Measurements from ENCODE around the gene IFNG-AS1.

Gene IFNG-AS1

DNA sequence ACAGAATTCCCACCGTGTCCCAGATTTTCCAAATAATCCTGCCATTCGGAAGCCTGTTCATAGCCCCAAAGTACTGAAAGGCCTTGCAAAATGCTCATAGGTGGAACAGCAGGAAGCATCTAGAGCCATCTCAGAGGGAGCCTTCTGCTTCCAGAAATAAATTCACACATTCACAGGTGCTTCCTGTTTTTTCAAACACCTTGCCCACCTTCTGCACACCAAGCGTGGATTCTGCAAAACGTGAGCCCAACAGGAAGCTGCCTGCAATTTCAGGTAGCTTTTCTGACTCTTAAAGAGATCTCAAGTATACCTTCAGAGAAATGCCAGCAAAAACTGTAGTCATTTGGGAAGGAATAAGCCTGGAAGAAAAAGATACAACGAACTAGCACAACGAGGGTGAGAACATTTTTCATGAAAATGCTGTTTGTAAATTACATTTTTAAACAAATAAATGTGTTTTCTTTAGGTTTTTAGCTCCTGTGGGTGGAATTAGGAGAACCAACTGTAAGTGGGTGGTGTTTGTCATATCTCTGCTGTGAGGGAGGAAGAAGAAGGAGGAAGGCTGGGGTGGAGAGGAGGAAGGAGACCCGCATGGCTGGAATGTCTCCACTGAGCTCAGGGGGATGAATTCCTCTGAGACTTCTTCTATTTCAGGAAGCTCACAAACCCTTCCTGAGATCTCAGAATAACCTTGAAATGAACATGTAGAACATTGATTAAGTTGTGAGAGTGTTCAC is at the start of gene IFNG-AS1:
TSS of gene IFNG-AS1 (plus strand) at position 264 of the 737 bp plus-strand sequence.
- DNase-seq, result no peak

DNA sequence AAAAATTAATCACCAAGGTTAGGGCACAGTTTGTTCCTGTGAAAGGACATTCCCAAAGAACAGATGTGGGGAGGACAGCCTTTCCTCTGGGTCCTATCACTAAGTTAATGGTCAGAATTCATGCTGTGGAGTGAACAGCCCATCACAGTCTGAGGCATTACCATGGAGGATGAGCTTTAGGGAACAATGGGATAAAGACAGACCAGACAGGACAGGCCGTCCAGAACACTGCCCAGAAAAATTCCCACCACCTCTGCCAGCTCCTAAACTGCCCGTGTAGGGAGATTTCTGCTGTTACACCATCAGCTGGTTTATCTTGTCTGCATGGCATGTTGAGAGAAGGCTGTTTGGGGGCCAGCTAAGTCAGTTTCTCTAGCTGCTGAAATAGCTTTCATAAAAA is 49.6 kb upstream of the IFNG-AS1 start:
- no peak for DNase-seq

DNA sequence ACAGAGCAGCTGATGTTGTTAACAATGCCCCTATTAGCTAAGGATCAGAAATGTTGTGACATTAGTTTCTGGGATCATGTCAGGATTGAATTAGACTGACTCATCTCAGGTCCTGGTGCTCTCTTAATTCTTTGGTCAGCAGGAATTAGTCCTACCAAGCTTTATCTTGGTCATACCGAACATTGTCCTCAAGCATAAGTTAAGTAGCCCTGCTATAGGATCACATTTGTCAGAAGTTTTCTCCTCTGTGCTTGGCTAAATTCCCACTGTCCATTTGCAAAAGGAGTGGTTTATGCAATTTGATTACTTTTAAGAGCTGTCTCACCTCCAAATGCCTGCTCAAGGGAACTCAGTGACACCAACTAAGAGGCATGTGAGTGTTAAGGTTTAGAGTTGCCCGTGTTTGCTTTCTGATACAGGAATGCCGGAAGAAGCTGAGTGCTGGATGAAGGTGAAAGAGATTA is 48.4 kb upstream of the IFNG-AS1 start:
- no peak for DNase-seq

DNA sequence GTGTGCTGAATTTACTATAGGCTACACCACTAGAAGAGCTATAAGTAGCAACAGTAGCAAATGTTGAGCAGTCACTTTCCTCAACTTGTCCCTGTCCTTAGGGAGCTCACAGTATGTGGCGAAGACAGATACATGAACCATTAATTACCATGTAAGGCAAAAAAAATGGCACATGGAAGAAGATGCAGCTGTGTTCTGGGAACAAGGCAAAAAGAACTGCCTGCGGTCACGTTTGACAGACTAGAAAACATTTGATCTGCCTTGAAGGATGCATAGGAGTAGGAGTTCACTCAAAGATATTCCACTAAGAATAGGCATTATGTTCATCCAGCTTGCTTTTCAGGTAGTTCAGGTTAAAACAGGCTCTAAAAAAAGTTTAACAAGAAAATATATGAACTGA is 46.5 kb upstream of the IFNG-AS1 start:
- no peak for DNase-seq

DNA sequence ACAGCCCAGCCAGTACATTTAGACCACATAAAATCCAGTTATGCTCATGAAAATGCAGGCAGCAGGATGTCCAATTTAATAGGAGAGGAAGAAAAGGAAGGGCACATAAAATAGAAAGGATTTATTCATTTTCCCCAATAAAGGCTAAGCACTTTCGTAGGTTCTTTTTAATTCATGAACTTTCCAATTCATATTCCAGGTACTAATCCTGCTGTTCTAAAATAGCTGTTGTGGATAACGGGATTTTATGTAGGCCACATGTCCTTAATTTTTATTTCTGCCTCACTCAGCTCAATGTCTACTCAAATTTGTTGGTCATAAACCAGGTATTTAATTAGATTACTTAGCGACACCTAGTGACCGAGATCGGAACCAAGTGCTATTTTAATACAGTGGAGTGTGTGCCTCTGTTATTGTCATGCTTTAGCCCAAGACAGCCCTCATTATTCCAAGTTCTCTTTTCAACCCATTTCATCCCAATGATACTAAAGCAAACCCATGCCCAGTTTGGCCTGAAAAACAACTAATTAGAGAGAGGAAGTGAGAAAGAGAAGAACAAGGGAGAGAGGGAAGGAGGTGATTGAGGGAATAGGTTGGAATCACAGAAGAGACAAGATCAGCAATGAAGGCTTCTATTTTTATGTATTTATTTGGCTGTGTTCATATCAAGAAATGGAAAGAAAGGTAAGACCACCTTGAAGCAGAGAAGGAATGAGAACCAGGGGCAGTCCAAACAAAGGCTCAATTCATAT is 45.9 kb upstream of the IFNG-AS1 start:
- DNase-seq, result peak; percentile 36 to 58

DNA sequence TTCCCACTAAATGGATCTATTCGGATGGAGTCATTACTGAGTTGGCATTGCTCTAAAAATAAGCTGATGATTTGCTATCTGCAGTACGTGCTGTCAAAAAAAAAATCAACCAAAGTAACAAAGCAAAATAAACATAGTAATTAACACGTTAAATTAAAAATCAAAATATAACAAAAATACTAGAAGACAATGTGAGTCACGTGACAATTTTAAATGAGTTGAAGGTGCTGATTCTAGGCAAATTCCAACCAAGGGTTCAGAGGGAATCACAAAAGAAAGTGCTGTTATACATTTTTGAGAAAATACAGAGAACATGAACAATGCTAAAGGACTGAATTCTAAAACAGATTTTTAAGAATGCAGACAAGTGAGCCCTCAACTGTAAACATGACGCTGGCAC is 45.2 kb upstream of the IFNG-AS1 start:
- no peak for DNase-seq

DNA sequence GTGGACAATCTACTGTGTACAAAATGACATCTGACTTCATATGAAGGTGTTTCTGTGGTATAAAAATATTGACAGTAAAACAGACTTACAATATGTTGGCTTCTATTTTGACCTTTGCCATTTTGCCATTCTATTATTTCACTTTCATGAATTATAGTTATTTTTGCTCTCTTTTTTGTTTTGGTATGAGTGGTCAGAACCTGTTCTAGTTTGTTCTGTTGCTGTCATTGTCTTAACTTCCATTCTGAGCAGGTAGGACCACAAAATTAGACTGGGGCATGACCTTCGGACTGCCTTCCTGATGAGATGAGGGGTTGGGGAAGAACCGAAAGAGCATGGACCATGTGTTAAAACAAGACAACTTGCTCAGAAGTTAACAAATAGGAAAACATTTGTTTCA is 36.5 kb upstream of the IFNG-AS1 start:
- no peak for DNase-seq

DNA sequence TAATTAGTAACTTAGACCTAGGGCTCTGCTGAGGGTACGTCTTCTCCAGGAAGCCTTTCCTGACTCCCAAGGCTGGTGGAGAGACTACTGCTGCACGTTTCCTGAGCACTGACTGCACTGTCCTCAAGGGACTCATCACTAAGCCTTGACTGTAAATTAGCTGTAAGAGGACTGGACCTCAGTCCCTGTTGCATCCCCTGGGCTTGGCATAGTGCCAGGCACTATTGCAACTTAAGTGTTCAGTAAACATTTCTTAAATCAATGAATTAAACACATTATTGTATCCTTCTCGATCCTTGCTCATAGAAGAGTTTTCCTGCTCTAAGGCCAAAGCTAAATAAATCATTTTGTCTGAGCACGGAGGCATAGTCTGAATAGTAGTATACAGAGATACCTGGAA is 31.9 kb upstream of the IFNG-AS1 start:
- no peak for DNase-seq

DNA sequence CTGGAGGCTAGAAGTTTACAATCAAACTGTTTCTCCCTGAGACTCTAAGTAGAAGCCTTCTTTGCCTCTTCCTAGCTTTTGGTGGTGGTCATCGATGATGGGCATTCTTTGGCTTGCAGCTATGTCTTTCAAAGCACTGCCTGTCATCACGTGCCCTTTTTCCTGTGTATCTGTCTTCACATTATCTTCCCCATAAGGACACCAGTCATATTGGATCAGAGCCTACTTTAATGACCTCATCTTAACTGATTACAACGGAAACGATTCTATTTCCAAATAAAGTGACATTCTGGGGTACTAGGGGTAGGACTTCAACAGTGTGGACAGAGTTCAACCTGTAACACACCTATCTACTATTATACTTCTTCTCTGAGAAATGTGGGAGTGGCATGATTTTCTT is 31.1 kb upstream of the IFNG-AS1 start:
- no peak for DNase-seq

DNA sequence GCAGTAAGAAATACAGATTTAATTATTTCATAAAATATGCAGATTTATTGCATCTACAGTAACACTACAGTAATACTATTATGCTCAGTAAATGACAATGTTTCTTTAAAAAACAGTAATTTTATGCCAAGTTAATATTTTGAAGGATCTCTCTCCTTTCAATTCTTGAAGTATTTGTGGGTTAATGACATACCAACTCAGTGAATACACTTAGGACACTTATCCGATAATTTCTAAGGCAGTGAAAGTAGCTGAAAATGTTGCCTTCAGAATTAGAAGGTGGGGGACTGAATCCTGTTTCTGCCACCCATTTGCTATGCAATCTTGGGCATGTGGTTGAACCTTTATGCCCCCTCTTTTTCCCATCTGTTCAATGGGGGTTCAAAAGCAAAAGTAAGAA is 24.8 kb upstream of the IFNG-AS1 start:
- DNase-seq, result no peak

DNA sequence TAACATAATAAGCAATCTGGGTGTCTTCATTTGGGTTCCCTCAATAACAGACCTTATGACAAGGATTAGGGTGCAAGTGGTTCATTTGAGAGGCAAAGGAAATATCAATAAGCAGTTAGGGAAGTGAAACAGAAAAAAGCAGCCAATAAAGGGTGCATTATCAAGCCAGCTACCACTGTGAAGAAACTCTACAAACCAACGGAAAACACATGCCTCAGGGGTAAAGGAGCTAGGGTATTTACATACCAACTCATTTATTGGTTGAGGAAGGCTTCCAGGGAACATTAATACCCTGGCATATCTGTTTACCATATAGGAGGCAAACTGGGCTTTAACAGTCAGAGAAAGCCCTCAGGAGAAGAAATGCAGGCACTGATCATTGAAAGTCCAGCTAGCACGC is 22.7 kb upstream of the IFNG-AS1 start:
- no peak for DNase-seq

DNA sequence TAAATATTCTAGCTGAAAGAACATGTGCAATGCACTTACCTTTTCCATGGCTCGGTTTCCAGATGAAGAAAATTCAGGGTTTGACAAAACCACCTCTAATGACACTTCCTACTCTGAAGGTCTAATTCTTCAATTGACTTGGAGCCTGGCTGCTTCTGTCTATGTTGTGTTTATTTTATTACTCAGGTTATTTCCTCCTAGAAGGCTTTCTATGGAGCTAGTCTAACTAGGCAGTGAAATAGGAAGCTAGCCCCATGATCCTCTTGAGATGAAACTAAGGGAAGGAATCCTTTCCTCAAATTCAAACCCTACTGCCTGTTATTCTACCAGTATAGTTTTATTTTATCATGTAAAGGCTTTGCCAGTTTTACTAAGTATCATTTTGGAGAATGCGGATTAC is 20.9 kb upstream of the IFNG-AS1 start:
- DNase-seq, result no peak

DNA sequence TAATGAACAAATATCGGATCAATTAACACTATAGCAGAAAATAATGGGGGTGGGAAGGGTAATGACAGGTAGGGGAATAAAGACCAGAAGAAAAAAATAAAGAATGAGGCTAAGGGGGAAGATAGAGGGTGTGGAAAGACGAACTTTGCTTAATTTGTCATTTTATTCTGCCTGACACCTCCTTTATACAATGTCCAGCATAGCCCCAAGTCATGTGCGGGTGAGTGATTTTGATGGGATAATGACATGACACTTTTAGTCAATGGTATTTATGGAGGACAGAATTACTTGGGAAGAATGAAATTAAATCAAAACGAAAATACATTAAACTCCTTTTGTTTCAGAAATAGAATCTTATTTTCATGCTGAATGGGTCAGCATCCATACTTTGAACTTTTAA is 20.5 kb upstream of the IFNG-AS1 start:
- DNase-seq, result no peak

DNA sequence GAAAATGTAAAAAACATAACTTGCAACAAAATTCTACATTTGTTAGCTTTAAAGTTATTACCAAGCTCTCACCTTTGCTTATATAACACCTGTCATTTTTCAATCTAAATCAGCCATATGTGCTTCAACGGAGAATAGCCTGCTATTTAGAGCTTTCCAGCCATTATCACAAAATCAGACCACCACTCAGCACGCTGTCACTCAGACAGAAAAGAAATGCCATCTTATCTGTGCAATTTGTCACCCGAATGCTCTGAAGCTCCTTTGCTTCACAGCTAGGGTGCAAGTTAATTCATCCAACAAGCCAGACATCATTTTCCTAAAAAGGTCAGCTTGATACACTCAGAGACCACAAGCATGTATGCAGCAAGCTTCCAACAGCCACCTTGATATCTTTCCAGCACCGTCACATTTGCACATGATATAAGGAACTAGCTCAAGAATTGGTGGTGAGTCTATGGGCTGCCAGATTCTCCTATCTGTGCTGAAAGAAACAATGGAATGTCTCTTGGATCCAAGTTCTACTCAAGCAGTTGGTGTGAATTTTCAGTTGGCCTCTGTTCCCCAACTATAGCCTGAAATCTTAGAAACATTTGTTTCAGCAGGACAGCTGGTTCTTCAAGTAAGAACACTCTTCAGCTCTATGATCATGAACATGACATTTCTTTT is 20.0 kb upstream of the IFNG-AS1 start:
- no peak for DNase-seq

DNA sequence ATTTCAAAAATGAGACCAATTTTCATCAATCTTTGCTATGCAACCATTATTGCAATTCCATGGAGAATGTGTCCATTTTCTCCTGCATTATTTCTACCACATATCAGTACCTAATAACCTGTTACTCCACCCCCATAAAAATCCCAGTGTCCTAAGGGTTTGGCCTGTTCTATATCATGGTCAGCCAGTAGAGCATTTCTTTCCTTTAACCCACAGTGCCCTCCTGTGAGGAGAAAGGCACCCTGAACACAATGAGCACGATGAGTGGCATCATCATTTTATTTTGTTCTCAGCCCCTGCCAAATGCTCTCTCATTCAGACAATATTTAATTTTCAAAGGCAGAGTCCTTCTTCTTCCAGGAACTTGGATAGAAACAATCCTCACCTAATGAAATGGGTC is 11.6 kb upstream of the IFNG-AS1 start:
- DNase-seq, result no peak

DNA sequence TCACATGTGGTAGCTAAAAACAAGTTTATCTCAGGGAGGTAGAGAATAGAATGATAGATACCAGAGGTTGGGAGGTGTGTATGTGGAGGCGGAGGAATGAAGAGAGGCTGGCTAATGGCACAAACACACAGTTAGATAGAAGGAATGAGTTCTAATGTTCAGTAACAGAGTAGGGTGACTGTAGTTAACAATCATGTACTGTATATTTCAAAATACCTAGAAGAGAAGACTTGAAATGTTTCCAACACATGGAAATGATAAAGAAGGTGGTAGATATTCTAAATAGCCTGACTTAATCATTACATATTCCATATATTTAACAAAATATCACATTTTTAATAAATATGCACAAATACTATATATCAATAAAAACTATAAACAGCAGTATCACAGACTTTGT is 8.9 kb upstream of the IFNG-AS1 start:
- no peak for DNase-seq

DNA sequence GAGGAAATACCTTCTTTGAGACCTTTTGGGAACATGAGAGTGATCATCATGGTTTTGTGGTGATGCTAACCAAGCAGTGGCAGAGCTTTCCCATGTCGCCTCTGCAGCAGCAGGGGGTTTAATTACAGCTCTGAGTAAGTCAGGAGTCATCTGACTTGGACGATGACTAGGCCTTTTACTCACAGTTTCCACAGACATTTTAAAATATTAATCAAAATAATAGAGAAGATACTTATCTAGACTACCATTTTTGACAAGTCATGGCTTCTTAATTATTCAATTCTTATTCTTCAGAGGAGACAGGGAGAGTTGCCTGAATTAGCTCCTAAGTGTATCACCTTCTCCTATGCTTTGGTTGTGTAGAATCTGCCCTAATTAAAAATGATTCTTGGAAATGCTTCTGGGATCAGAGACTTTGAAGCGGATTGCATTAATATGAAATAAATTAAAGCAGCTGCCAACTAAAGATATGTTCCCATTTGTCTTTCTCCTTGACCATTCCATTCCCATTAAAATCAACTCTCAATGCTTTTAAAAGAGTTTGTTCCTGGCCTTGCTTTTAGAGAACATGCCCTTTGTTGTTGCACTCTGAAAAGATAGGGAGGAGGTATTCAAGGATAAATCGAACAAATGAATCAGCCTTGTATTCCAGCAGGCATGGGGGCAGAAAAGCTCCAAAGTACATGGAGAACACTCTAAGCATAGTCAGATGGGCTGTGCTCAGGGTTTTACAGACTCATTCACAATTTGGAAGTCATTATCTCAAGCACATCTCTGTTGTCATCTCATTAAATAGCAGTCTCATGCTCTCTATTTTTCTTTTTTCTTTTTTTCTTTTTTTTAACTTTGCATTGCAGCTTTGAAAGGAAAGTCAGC is 7.7 kb upstream of the IFNG-AS1 start:
- no peak for DNase-seq

DNA sequence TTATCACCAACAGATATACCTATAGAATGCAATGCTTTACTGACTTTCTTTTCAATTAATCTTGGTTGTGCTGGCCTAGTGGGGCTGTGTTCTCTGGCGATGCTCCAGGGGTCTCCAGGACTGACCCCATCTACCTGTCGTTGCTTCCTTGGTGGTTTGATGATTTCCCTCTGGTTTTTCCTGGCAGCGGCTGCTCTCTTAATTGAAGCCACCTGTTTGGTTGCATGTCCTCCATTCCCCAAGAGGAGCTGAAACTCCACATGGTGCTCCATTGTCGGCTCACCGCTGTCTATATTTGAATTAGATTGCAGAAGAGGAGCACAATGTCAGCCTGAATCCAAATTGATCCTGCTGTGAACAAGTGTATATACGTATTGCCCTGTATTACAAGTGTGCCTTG is 7.1 kb upstream of the IFNG-AS1 start:
- no peak for DNase-seq

DNA sequence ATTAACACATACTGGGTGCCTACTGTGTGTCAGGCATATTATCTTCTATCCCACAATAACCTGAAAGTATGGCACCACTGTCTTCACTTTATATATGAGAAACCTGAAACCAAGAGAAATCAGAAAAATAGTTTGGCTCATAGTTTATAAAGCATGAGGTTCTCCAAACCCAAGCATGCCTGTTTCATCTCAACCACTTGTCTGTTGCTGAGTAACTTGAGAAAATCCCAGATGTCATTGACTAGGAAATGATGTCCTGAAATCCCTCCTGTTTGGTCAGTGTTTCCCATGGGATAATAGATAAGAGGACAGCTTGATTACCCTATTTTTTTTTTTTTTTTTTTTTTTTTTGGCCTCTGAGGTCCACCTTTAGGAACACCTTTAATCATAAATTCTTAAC is 2.6 kb upstream of the IFNG-AS1 start:
- no peak for DNase-seq

DNA sequence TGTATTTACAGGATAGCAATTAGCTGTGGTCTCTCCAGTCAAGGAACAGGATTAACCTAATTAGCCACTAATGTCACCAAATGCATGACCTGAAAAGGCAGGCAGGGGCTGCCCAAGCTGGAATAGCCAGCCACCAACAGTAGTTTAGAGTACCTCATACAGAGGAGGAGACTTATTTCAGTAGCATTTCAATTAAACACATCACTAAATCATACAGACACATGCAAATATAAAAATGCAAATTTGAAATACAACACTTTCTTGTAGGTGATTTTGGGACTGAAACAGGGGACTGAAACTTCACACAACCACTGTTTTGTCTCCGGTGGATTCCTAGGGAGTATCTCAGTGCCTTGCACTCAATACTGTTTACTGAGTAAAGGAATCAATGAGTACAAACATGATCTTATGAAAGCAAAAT is 636 bp upstream of the IFNG-AS1 start:
- DNase-seq, result no peak

DNA sequence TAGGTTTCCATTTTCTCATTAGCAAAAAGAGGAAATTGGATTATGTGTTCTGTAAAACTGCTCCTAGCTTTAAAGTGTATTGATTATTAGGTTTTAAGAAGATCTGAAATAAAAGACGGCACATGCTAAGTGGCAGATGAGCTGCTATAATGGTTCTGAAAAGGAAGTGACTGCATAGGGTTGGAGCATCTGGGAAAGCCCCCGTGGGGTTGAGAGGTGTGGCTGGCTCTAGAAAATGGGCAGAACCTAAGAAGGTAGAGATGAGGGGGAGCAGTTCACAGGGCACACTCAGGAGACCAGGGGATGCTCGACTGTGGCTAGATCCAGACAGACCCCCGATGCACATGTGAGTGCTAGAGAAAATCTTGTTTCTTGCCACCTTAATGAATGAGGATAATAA is 1.9 kb downstream of the IFNG-AS1 start:
- DNase-seq, result no peak

DNA sequence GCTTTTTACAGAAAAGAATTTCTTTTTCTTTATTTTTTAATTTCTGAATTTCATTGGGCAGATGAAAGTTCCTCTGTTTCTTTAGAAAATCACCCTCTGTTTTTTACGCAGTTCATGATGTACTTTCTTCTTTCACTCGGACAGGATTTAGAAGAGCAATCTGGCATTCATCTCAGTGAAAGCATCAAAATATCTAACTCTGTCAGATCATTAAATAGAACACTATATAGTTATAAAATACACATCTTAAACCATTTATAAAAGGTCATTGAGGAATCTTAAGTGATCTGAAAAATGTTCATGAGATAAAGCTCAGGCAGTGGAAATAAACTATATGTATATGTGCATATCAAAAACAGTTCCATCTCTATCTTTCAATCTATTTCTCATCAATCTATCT is 3.9 kb downstream of the IFNG-AS1 start:
- DNase-seq, result no peak

DNA sequence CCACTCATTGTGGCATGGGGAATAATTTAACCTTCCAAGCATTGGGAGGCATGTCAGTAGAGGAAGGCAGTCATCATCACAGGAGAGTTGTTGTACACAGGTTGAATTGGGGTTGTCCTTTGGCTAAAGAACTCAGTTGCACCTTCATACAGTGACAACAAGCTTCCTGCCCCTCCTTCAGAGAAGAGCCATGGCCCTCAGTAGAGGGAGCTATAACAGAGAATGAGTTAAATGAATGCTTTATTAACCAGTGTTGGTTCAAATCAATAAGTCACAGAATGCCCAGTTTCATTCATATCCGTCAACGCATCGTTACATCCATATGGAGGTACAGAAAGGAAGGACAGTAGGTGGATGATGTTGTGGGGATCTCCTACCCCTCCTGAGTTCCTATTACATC is 4.8 kb downstream of the IFNG-AS1 start:
- no peak for DNase-seq

Measured in SHP77 (cell line).